ENCODE data around the gene FGF14. TPM values are rescaled to one million over a fixed set of nuclear protein-coding genes. Genes with fewer than 3 reads are reported as not detected.

Gene FGF14
- total RNA-seq, 2 experiments from 2014 or later = not detected

- H3K4me3 Mint-ChIP-seq = no peak overlapping the region
- no peaks in the 10 kb centered on the region for H3K27me3 Mint-ChIP-seq
- H3K4me1 Mint-ChIP-seq = no peaks in the 10 kb centered on the region
- H3K27ac Mint-ChIP-seq = no peak overlapping the region
- CTCF ChIA-PET = no interaction called here
- H3K9me3 Mint-ChIP-seq = peaks cover 3% of the 10 kb centered on the region
- H3K36me3 Mint-ChIP-seq (ENCODE audit: low read depth) = no peaks in the 10 kb centered on the region
- DNase-seq = no peak
- POLR2A ChIA-PET = no interaction called here
These were observed 150.0 kb downstream of the FGF14 start for GRCh38 chr13:102251817-102252216.

- H3K9me3 Mint-ChIP-seq = peaks cover 5% of the 10 kb centered on the region
- POLR2A ChIA-PET = no interaction called here
- CTCF ChIA-PET = no interaction called here
These were observed 151.4 kb downstream of the FGF14 start for GRCh38 chr13:102250448-102250847.

DNA sequence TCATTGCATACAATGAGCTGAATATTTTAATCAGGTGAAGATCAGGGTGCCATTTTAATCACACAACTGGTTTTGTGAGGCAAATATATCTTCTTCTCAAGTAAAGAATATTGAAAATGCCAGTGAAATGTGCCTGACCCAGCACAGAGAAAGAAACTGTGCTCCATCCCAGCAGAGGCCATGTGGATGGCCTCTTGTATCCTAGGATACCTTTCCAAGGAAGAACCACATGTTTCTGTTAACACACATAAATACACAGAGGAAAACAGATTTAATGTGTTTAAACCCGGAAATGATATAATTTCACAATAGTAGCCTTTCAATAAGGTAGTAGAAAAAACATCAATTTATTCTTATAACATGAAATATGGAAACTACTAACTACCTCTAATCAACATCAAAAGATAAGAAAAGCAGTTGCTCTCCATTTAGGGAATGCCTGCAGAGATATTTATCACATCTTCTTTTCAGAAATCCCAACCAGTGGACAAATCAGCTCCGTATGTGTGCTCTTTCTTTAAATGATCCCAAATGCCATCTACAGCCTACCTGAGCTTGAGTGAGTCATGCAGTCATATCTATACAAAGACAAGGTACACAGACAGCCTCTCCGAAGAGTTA lies 157.1 kb downstream of the FGF14 start:
- Mint-ChIP-seq H3K4me3 (no peak overlapping the region), H3K27ac (no peak overlapping the region), H3K4me1 (no peaks in the 10 kb centered on the region), H3K9me3 (peaks cover 2% of the 10 kb centered on the region), H3K36me3 (ENCODE audit: low read depth) (no peaks in the 10 kb centered on the region), H3K27me3 (no peaks in the 10 kb centered on the region)
- no peak for DNase-seq
- ChIA-PET POLR2A (no interaction called here), CTCF (no interaction called here)

More at GRCh38 chr13:102250448-102250847, 151.4 kb downstream of the FGF14 start:
- Mint-ChIP-seq H3K4me3 (no peak overlapping the region), H3K27me3 (no peaks in the 10 kb centered on the region), H3K4me1 (no peaks in the 10 kb centered on the region), H3K36me3 (ENCODE audit: low read depth) (no peaks in the 10 kb centered on the region), H3K27ac (no peak overlapping the region)
- no peak for DNase-seq

GRCh38 chr13:102240110-102240509 lies 161.7 kb downstream of the FGF14 start:
- Mint-ChIP-seq H3K4me3 (no peak overlapping the region), H3K27me3 (no peaks in the 10 kb centered on the region), H3K9me3 (no peaks in the 10 kb centered on the region), H3K36me3 (ENCODE audit: low read depth) (no peaks in the 10 kb centered on the region), H3K4me1 (no peaks in the 10 kb centered on the region), H3K27ac (no peak overlapping the region)
- DNase-seq = no peak
- POLR2A ChIA-PET = no interaction called here
- CTCF ChIA-PET = no interaction called here

DNA sequence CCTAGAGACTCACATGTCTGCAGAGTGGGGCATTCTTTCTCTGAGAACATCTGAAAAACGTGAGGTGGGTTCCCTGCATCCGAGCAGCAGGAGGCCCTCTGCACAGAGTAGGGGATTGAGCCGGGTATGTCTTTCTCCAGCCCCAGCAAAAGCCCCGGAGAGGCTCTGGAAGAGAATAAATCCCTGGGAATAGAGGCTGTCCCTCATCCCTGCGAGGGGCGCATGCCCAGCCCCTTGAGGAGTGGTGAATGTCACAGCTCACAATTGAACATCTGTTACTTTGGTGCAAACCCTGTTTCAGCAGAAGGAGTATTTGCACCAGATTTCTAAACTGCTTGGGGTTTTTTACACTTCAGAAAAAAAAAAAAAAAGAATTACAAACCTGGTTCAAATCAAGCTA lies 164.6 kb downstream of the FGF14 start:
- Mint-ChIP-seq H3K4me1 (peaks cover 10% of the 10 kb centered on the region), H3K27ac (no peak overlapping the region), H3K36me3 (ENCODE audit: low read depth) (no peaks in the 10 kb centered on the region), H3K4me3 (no peak overlapping the region), H3K9me3 (no peaks in the 10 kb centered on the region), H3K27me3 (peaks cover 2% of the 10 kb centered on the region)
- DNase-seq = no peak
- POLR2A ChIA-PET = no interaction called here
- CTCF ChIA-PET = no interaction called here

DNA sequence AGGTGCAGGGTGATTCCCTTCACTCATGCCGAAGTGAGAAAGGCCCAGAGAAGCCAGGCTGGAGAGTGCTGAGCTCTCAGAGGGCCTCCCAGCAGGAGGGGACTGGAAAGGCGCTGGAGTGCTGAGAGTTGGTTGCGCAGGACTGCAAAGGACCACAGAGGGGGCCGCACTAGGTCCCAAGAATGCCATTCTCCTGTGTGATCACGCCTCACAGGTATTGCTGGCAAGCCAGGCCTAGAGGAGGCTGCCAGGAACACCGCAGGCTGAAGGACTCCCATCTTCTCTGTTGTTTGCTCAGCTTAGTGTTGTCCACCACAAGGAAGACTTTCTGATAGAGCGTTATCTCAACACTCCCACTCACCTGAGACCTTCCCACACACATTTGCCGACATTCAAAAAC lies 165.0 kb downstream of the FGF14 start:
- no peak overlapping the region for H3K4me3 Mint-ChIP-seq
- no peaks in the 10 kb centered on the region for H3K9me3 Mint-ChIP-seq
- H3K27ac Mint-ChIP-seq = no peak overlapping the region
- peaks cover 2% of the 10 kb centered on the region for H3K27me3 Mint-ChIP-seq
- ChIA-PET CTCF (no interaction called here), POLR2A (no interaction called here)
- peaks cover 10% of the 10 kb centered on the region for H3K4me1 Mint-ChIP-seq
- no peaks in the 10 kb centered on the region for H3K36me3 Mint-ChIP-seq (ENCODE audit: low read depth)
- DNase-seq = no peak

- ChIA-PET POLR2A (no interaction called here), CTCF (no interaction called here)
- no peak for DNase-seq
- Mint-ChIP-seq H3K27ac (no peak overlapping the region), H3K4me3 (no peak overlapping the region), H3K4me1 (peaks cover 10% of the 10 kb centered on the region), H3K36me3 (ENCODE audit: low read depth) (no peaks in the 10 kb centered on the region), H3K27me3 (peaks cover 5% of the 10 kb centered on the region), H3K9me3 (no peaks in the 10 kb centered on the region)
These were observed 165.5 kb downstream of the FGF14 start for GRCh38 chr13:102236341-102236740.

- ChIA-PET CTCF (interaction anchor here (0.6 kb wide), 1 partner anchor 306 kb away, joined by 3 read pairs; no protein-coding TSS in a partner anchor), POLR2A (no interaction called here)
- Mint-ChIP-seq H3K36me3 (ENCODE audit: low read depth) (no peaks in the 10 kb centered on the region), H3K9me3 (no peaks in the 10 kb centered on the region), H3K4me1 (peaks cover 10% of the 10 kb centered on the region), H3K27ac (no peak overlapping the region), H3K4me3 (no peak overlapping the region), H3K27me3 (peaks cover 5% of the 10 kb centered on the region)
- DNase-seq = no peak
These were observed 166.2 kb downstream of the FGF14 start for GRCh38 chr13:102235689-102236088.

GRCh38 chr13:102234618-102235017 lies 167.2 kb downstream of the FGF14 start:
- H3K27me3 Mint-ChIP-seq = peaks cover 5% of the 10 kb centered on the region
- DNase-seq = no peak
- H3K4me1 Mint-ChIP-seq = peaks cover 10% of the 10 kb centered on the region
- no peak overlapping the region for H3K27ac Mint-ChIP-seq
- ChIA-PET POLR2A (no interaction called here), CTCF (no interaction called here)
- no peaks in the 10 kb centered on the region for H3K9me3 Mint-ChIP-seq
- H3K36me3 Mint-ChIP-seq (ENCODE audit: low read depth) = no peaks in the 10 kb centered on the region
- H3K4me3 Mint-ChIP-seq = no peak overlapping the region

DNA sequence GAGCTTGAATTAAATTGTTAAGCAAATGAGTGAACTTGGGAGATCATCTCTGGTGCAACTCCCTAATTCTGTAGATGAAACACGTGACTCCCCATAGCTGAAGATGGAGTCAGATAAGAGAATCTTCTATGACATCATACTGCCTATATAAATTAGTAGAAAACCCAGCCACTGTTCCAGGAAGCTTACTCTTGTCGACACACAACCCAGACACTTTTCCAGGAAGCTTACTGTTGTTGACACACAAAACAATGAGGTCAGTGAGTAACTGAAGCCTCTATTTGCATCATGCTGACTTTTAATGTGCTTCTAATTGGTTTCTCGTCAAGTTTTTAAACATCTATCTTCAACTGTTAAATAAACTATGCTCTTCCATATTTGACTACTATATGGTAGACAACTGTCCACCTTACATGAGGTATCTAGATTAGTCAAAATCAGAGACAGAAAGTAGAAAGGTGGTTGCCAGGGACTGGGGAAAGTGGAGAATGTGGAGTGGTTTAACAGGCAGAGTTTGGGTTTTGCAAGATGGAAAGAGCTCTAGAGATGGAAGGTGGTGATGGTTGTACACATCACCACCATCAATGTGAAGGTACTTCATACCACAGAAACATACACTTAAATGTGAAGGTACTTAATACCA lies 168.2 kb downstream of the FGF14 start:
- H3K4me3 Mint-ChIP-seq = no peak overlapping the region
- no peak overlapping the region for H3K27ac Mint-ChIP-seq
- POLR2A ChIA-PET = no interaction called here
- H3K27me3 Mint-ChIP-seq = peaks cover 5% of the 10 kb centered on the region
- DNase-seq = no peak
- H3K36me3 Mint-ChIP-seq (ENCODE audit: low read depth) = no peaks in the 10 kb centered on the region
- no peaks in the 10 kb centered on the region for H3K9me3 Mint-ChIP-seq
- CTCF ChIA-PET = no interaction called here
- peaks cover 10% of the 10 kb centered on the region for H3K4me1 Mint-ChIP-seq

GRCh38 chr13:102231479-102231878 lies 170.4 kb downstream of the FGF14 start:
- DNase-seq = no peak
- Mint-ChIP-seq H3K4me3 (no peak overlapping the region), H3K4me1 (peaks cover 10% of the 10 kb centered on the region), H3K9me3 (no peaks in the 10 kb centered on the region), H3K36me3 (ENCODE audit: low read depth) (no peaks in the 10 kb centered on the region), H3K27ac (no peak overlapping the region), H3K27me3 (peaks cover 5% of the 10 kb centered on the region)
- ChIA-PET POLR2A (no interaction called here), CTCF (no interaction called here)

DNA sequence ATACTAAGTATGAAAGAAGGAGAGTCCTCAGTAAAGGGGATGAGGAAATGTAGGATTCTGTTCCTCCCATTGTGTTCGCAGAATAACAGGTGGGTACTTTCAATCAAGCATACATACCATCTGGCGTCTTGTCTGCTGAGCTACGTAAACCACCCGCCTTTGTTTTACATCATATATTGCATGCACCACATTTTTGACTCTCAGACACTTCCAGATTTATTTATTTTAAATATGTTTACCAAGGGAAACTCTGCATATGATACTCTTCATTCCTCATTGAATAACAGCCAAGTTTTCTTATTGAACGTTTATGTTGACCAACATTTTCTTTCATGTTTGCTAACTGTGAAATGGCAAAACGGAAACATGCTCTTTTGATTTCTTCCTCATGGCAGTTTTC lies 174.1 kb downstream of the FGF14 start:
- ChIA-PET CTCF (no interaction called here), POLR2A (no interaction called here)
- no peak for DNase-seq
- Mint-ChIP-seq H3K4me1 (no peaks in the 10 kb centered on the region), H3K4me3 (no peak overlapping the region), H3K9me3 (no peaks in the 10 kb centered on the region), H3K27ac (no peak overlapping the region), H3K27me3 (peaks cover 5% of the 10 kb centered on the region), H3K36me3 (ENCODE audit: low read depth) (no peaks in the 10 kb centered on the region)

DNA sequence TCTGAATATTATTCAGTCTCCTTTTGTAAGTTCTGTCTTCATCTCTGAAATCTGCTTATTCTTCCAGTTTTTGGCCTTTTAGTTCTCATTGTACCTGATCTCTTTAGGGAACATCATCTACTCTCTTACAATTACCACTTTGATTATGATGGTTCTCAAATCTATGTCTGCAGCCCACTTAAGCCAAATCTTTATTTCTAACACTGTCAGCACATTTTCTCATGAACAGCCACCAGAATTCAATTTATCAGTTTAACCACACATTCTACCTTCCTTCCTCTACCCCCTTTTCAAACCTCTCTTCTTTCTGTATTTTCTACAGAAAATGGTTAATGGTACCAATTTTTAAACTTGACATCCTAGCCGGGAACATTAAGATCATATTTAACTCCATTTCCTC lies 175.3 kb downstream of the FGF14 start:
- no peaks in the 10 kb centered on the region for H3K36me3 Mint-ChIP-seq (ENCODE audit: low read depth)
- peaks cover 3% of the 10 kb centered on the region for H3K27me3 Mint-ChIP-seq
- CTCF ChIA-PET = no interaction called here
- H3K9me3 Mint-ChIP-seq = no peaks in the 10 kb centered on the region
- POLR2A ChIA-PET = no interaction called here
- no peak overlapping the region for H3K4me3 Mint-ChIP-seq
- H3K4me1 Mint-ChIP-seq = no peaks in the 10 kb centered on the region
- DNase-seq = no peak
- no peak overlapping the region for H3K27ac Mint-ChIP-seq

GRCh38 chr13:102225892-102226291 lies 176.0 kb downstream of the FGF14 start:
- H3K36me3 Mint-ChIP-seq (ENCODE audit: low read depth) = no peaks in the 10 kb centered on the region
- DNase-seq = no peak

More at GRCh38 chr13:102225892-102226291, 176.0 kb downstream of the FGF14 start:
- H3K27ac Mint-ChIP-seq = no peak overlapping the region
- H3K9me3 Mint-ChIP-seq = no peaks in the 10 kb centered on the region
- ChIA-PET CTCF (no interaction called here), POLR2A (no interaction called here)
- peaks cover 2% of the 10 kb centered on the region for H3K27me3 Mint-ChIP-seq
- no peaks in the 10 kb centered on the region for H3K4me1 Mint-ChIP-seq
- H3K4me3 Mint-ChIP-seq = no peak overlapping the region

Measured in activated CD4-positive, alpha-beta T cell treated with anti-CD3 and anti-CD28 coated beads, Interleukin-2, amount 10 ng/mL, durations not matched to agents 7 days and 5 days (primary cell).